HG03457 (cell line): ENCODE results near the gene ESR1.

Experiments
- ATAC-seq: cut with Tn5 transposase; IDR thresholded peaks from one replicate; pipeline ENCODE4 v1.9.1; 2021; ENCODE audit warnings: moderate number of reproducible peaks; ENCODE audit not compliant: unreplicated experiment

ESR1 gene

DNA sequence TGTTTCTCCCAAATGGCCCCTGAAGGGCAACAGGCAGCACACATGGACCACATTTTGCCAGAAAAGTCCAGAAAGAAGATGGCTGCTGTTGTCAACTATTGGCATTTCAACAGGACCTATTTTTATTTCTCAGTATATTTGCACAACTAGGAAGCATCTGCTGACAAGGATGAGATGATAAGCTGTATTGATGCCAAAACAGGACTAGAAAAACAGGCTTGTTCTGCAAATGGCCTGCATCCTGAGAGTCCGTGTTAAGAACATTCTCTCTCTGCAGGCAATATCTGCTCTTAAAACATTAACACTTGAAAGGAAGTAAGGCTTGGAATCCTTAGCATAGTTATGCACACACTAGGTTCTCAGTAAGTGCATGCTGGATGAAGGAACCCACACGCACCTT lies 283.7 kb downstream of the ESR1 start:
- no peak for ATAC-seq

DNA sequence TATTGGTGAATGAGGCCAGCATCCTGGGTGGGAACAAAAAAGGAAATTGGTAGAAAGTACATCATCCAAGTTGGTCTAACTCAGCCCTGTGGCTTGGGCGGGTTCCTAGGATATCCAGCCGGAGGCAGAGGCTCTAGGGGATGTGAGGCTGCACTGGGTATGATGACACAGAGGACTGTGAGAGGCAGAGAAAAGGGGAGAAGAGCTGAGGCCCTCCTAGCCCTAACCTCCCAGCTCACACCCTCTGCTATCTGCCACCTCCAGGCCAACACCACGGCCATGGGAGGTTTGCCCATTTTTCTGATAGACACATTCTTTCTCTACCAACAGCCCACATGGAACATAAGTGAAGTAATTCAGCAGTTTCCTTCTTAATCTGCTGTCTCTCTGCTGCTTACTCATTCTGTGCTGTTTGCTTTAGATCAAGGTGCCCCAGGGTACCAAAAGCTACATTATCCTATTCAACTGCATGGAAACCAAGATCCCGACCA lies 284.4 kb downstream of the ESR1 start:
- ATAC-seq = no peak

DNA sequence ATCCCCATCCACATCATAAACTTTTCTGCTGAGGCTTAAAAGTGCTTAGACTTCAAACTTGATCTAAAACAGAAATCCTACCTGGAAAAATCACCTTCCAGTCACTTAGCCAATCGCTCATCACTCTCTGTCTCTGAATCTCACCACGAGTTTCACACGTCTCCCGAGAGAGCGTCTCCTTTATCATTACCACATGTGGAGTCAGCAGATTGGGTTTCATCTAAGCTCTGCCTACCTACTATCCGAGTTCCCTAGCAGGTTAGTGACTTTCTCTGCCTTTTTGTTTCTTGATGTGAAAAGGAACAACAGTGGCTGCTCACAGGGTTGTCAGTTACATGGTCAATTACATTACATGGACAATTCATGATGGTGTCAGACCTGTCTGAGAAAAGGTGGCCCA lies 286.2 kb downstream of the ESR1 start:
- ATAC-seq = no peak

DNA sequence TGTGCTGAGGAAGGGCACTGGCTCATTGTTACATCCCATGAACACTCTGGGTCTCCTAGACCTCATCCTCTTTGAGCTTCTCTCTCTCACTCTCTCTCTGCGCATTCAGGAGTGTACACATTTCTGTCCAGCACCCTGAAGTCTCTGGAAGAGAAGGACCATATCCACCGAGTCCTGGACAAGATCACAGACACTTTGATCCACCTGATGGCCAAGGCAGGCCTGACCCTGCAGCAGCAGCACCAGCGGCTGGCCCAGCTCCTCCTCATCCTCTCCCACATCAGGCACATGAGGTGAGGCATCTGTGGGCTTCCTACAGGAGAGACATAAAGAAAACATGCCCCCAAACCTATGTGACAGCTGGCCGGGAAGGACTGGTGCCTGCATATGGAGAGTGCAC lies 286.8 kb downstream of the ESR1 start:
- no peak for ATAC-seq

DNA sequence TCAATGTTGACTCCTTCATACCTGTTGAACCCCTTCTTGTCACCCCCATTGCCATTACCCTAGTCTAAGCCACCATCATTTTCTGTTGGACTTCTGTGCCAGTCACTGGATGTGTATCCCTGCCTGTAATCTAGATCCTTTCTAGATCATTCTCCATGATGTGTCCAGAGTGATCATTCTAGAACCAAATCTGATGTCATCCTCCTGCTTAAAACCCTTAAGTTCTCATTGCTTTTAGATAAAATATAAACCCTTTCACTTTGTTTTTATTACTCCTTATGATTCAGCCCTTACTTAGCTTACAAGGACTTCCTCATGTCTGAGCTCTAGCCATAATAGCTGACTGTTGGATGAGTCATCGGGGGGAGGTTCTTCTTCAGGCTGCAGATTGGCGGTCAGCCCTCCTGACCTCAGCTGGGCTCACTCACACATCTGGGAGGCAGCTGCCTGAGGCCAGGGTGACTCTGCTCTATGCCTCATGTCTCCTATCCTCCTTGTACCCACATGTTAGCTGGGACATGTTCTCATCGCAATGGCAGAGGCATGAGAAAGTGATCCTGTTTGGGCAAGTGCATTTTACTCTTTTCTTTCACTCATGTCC lies 287.6 kb downstream of the ESR1 start:
- ATAC-seq = no peak

DNA sequence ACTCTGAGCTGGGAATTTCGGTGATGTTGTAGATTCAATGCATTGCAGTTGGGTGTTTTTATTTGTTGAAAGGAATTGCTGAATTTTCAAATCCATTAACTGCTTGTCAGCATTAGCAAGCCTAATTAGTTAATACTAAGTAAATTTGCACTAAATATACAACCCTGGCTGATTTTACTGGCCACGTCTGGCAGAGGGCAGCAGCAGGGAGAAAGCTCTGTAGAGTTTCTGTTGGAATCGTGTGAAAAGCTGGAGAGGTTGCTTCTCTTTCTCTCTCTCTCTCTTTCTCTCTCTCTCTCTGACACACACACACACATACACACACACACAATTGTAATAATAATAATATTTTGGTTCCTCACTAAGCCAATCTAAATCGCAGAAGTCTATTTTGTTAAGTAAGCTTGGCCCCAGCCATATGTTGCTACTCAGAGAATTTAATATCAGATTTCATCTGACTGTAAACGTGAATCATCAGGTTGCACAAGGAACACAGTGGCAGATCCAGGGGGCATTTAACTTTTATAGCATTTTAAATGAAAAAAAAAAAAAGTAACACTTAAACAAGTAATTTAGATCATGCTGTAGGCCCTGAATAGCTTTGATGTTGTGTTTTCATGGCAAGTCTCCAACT lies 289.5 kb downstream of the ESR1 start:
- ATAC-seq = no peak

DNA sequence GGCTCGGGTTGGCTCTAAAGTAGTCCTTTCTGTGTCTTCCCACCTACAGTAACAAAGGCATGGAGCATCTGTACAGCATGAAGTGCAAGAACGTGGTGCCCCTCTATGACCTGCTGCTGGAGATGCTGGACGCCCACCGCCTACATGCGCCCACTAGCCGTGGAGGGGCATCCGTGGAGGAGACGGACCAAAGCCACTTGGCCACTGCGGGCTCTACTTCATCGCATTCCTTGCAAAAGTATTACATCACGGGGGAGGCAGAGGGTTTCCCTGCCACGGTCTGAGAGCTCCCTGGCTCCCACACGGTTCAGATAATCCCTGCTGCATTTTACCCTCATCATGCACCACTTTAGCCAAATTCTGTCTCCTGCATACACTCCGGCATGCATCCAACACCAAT lies 291.2 kb downstream of the ESR1 start:
- no peak for ATAC-seq

DNA sequence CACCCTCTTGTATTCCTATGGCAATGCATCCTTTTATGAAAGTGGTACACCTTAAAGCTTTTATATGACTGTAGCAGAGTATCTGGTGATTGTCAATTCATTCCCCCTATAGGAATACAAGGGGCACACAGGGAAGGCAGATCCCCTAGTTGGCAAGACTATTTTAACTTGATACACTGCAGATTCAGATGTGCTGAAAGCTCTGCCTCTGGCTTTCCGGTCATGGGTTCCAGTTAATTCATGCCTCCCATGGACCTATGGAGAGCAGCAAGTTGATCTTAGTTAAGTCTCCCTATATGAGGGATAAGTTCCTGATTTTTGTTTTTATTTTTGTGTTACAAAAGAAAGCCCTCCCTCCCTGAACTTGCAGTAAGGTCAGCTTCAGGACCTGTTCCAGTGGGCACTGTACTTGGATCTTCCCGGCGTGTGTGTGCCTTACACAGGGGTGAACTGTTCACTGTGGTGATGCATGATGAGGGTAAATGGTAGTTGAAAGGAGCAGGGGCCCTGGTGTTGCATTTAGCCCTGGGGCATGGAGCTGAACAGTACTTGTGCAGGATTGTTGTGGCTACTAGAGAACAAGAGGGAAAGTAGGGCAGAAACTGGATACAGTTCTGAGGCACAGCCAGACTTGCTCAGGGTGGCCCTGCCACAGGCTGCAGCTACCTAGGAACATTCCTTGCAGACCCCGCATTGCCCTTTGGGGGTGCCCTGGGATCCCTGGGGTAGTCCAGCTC lies 292.1 kb downstream of the ESR1 start:
- ATAC-seq = no peak

DNA sequence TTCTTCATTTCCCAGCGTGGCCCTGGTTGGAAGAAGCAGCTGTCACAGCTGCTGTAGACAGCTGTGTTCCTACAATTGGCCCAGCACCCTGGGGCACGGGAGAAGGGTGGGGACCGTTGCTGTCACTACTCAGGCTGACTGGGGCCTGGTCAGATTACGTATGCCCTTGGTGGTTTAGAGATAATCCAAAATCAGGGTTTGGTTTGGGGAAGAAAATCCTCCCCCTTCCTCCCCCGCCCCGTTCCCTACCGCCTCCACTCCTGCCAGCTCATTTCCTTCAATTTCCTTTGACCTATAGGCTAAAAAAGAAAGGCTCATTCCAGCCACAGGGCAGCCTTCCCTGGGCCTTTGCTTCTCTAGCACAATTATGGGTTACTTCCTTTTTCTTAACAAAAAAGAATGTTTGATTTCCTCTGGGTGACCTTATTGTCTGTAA lies 292.7 kb downstream of the ESR1 start:
- no peak for ATAC-seq

DNA sequence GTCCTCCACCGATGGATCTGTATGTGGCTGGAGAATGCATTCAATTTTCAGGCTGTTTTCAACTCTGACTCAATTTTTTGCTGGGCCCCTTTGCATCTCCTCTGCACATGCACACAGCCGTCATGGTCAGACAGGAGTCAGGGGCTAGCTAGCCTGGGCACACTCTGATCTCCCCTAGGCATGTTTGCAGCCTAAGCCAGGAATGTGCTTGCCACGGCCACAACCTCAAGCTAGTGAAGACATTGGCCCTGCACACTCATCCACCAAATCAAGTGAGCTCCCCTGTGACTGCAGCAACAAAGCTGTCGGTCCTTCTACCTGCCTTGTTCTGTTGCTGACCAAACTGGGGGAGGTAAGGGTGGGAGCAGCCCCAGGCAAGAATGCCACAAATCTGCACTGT lies 300.5 kb downstream of the ESR1 start:
- no peak for ATAC-seq

DNA sequence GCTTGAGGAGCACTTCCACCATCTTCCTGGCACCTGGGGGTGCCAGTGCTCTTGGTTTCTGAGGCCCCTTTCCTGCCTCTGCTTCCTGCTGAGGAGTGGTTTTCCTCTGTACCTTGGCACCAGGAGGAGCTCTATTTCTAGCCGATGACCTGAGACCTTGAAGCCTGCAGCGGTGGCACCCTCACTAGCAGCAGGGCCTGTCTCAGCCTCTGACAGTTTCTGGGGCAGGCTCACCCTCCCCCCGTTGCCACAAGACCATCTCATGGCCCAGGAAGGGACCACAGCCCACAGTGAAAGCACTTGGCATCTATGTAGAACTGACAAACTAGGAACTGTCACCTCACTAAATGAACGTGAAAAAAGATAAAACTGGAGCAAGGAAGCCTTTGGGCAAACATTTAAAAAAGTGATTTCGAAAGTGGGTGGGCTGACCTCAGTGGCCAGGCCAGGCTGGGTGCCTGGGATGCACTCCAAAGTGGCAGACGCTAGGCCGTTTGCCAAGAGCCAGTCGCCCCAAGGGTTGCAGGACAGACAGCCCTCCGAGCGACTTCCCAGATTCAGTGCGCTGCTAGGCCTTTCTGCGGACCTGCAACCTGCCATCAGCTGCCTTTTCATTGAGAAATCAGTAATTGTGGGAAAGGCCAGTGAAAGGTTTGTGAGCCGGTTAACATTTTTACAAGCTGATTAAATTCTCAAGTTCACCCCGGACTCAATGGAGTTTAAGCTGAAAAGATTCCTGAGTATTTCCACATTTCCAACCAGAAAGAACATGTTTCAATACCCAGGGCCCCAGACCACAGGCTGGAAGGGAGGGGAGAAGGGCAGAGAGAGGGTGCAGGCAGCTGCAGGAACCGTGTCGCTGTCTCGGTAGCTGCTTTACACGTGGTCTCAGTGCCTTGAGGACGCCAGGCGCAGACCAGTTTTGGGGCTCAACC lies 303.7 kb downstream of the ESR1 start:
- no peak for ATAC-seq

DNA sequence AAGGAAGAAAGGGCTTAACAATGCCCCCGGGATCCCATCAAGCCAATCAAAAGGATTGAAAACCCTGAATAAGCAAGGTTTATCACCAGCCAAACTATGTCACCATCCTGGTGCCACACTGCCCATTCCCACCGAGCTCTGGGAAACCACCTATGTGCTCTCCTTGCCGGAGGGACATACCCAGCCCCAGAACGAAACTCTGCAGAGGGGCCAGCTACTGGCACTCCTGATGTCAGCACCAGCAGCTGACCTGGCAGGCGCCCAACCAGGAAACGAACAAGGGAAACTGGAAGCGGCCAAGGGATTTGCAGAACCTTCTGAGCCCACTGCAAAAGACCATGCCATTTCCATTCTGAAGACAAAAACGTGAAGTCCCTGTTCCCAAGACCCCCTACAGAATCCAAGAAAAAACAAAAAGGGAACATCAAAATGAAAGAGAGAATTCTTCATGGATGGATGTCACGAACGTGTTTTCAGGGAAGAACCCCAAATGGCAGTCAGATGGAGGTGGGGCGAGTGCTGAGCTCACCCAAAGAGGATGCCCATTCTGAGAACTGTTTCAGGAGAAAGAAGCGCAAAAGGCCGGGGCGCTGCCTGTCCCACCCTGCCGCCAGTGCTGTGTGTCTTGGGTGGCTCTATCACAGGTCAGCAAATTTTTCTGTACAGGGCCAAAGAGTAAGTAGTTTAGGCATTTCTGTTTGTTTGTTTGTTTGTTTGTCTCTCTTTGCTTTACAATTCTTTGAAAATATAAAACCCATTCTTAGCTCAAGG lies 305.2 kb downstream of the ESR1 start:
- no peak for ATAC-seq

DNA sequence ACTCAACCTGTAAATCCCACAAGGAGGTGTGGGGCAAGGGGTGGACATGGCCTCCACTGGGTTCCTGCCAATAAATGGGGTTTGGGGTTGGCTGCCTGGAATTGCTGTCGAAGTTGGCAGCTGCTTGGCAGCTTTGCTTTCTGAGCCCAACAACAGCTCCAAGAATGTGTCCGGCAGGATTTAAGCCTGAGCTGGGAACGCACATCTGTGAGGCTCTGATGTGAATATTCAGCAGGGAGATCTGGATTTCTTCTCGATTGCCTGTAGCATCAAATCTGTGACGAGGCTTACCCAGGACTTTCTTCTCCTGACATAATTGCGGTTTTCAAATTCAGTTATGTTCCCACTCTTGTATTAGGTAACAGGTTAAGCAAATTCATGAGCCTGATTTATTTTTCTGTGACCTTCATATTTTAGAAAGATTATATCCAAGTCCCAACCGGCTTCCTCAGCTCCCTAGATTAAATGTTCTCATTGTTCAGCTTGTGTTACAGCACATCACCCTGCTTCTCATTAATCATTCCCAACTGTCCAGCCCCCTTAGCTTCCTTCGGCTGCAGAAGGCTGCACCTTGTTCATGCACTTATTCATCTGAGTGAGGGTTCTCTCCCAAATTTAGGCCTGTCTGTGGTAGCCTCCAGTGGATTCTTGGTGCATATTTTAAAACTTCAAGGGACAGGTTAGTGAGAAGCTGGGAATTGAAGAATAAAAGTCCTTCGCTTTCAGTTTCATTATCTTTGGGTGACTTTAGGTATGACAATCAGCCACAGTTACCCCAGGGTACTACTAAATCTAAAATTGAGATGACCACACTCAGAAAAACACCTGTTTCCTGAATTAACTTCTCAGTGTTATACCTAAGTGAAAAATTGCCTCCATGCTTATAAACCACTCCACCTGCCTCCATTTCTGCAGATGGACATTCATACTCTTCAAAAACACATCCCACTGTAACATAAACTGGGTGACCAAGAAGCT lies 310.0 kb downstream of the ESR1 start:
- no peak for ATAC-seq

DNA sequence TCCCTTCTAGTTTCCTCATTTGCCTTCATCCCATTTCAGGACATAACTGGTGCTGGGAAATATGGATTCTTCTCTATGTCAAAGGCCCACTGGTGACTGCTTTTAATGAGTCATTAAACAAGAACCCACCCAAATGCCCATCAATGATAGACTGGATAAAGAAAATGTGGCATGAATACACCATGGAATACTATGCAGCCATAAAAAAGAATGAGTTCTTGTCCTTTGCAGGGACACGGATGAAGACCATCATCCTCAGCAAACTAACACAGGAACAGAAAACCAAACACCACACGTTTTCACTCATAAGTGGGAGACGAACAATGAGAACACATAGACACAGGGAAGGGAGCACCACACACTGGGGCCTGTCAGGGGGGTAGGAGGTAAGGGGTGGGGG lies 310.7 kb downstream of the ESR1 start:
- no peak for ATAC-seq

DNA sequence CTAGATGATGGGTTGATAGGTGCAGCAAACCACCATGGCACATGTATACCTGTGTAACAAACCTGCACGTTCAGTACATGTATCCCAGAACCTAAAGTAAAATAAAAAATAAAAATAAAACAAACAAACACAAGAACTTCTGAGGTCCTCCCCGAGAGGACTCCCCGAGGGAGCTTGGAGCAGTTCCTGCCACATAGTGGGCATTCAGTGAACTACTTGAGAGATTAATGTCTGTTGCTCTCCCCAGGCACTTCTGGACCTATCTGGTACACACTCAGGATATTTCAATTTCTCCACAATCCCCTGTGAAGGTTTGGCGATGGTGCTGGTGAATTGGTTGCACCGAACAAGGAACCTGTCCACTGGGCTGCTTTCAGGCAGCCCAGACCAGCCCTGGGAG lies 311.2 kb downstream of the ESR1 start:
- ATAC-seq = no peak

DNA sequence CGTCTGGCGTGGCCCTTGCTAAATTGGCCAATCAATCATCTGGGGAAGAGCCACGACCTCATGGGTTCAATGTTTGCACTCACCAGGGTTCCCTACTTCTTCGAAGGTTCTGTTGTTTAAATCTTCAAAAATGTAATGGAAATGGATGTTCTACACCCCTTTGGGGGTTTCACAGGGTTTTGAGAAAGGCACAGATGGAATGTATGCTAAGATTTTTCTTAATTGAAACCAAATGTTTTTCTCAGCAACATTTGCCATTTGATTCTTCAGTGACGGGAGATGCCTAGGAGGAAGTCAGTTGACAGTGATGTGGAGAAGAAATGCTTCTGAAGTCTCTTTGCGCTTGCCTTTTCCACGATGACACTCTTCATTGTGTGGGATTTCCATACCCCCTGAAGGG lies 312.3 kb downstream of the ESR1 start:
- ATAC-seq = no peak

DNA sequence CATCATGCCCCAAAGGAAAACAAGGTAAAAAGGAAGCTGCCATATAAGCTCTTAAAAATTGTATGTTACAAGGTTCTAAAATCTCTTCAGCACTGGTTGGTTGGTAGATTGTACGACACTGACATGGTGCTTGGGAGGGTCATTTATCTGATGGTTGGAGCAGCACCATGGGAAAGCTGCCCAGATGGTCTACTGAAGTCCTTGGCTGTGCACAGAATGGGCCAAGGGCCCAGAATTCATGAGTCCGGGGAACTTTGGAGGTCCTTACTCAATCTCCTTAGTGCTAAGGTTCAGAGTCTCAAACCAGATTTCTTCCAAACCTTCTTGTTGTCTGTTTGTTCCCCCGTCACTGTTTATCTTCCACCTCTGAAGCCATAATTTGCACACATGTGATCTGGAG lies 314.4 kb downstream of the ESR1 start:
- ATAC-seq = no peak

DNA sequence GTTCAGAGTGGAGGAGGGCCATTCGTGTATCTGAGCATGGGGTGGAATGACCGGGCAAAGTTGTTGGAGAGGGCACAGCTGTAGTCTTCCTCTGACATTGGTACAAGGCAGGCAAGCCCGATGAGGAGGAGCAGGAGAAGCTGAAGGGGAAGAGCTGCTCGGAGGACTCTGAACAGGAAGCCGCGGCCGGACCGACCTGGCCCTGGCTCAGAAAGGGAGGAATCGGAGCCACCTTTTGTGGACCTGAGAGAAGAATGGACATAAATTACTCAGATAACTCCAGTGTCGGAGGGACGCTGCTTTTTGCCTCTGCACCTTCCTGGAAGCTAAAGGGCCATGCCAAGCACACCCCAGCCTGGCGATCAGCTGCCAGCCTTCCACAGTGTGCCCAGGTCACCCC lies 315.0 kb downstream of the ESR1 start:
- ATAC-seq = no peak

DNA sequence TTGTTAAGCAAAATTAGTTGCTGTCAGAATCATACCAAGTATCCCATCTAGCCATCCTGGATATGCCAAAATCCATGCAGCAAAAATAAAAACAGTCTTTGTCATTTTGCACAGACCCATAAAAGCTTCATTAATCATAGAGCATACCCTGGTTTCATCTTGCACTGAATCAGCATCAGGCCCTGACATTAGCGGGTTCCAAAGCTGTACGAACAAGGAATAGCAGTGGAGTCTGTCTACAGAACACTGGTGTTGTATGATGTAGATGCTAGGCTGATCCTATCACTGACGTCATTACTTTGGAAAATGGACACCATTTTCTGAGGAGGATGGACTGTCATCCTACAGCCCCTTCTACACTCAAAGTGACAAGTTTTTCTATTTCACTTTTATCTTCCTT lies 315.6 kb downstream of the ESR1 start:
- ATAC-seq = no peak
